HG03135 (cell line): Measurements from ENCODE around the gene SNX3.

ENCODE experiments used
- ATAC-seq: cut with Tn5 transposase; IDR thresholded peaks from one replicate; pipeline ENCODE4 v1.9.1; 2021; ENCODE audit warnings: mild to moderate bottlenecking, moderate library complexity; ENCODE audit not compliant: unreplicated experiment

The SNX3 gene

GRCh38 chr6:108209738-108210137 lies 51.1 kb downstream of the SNX3 start:
- no peak for ATAC-seq

- no peak for ATAC-seq
Observed at GRCh38 chr6:108207013-108207412, 53.8 kb downstream of the SNX3 start.

GRCh38 chr6:108203189-108204112 lies 57.4 kb downstream of the SNX3 start:
- ATAC-seq, result no peak

- no peak for ATAC-seq
Observed at GRCh38 chr6:108200631-108201030, 60.2 kb downstream of the SNX3 start.

- ATAC-seq, result no peak
Observed at GRCh38 chr6:108200186-108200585, 60.7 kb downstream of the SNX3 start.

- no peak for ATAC-seq
Observed at GRCh38 chr6:108198761-108199498, 61.9 kb downstream of the SNX3 start.

- no peak for ATAC-seq
Observed at GRCh38 chr6:108195209-108195608, 65.6 kb downstream of the SNX3 start.

- ATAC-seq, result no peak
Observed at GRCh38 chr6:108194503-108194902, 66.3 kb downstream of the SNX3 start.

- ATAC-seq, result no peak
Observed at GRCh38 chr6:108193835-108194234, 67.0 kb downstream of the SNX3 start.

GRCh38 chr6:108193131-108193530 lies 67.7 kb downstream of the SNX3 start:
- no peak for ATAC-seq

GRCh38 chr6:108187519-108187918 lies 73.3 kb downstream of the SNX3 start:
- no peak for ATAC-seq

- no peak for ATAC-seq
Observed at GRCh38 chr6:108186226-108186625, 74.6 kb downstream of the SNX3 start.

- ATAC-seq, result no peak
Observed at GRCh38 chr6:108180776-108181175, 80.1 kb downstream of the SNX3 start.

- no peak for ATAC-seq
Observed at GRCh38 chr6:108180266-108180665, 80.6 kb downstream of the SNX3 start.

GRCh38 chr6:108179741-108180140 lies 81.1 kb downstream of the SNX3 start:
- no peak for ATAC-seq

- ATAC-seq, result no peak
Observed at GRCh38 chr6:108176281-108177089, 84.4 kb downstream of the SNX3 start.

- ATAC-seq, result no peak
Observed at GRCh38 chr6:108175592-108176279, 85.1 kb downstream of the SNX3 start.

- ATAC-seq, result no peak
Observed at GRCh38 chr6:108175176-108175591, 85.7 kb downstream of the SNX3 start.

GRCh38 chr6:108174371-108175175 lies 86.3 kb downstream of the SNX3 start:
- no peak for ATAC-seq
